Trophoblast cell (in vitro differentiated cells and primary cell): ENCODE measurements around the gene TRPM8.

Experiments used
- DNase-seq, 2 donors: peaks; one replicate each; pipeline ENCODE4 v3.0.0-alpha.2; 2016
- H2AFZ ChIP-seq: 2 replicates; pipeline ENCODE4 v1.6.1; 2013; ENCODE audit warnings: low read length, moderate library complexity, mild to moderate bottlenecking; ENCODE audit not compliant: insufficient read depth, poor library complexity
- H2AK5ac ChIP-seq: 2 replicates; pipeline ENCODE4 v1.6.1; 2013; ENCODE audit warnings: mild to moderate bottlenecking, low read length
- H2BK120ac ChIP-seq: 2 replicates; pipeline ENCODE4 v1.6.1; 2013; ENCODE audit warnings: low read length, mild to moderate bottlenecking, moderate library complexity; ENCODE audit not compliant: insufficient read depth, poor library complexity
- H2BK12ac ChIP-seq: 2 replicates; pipeline ENCODE4 v1.6.1; 2013; ENCODE audit warnings: mild to moderate bottlenecking, low read length, moderate library complexity
- H2BK5ac ChIP-seq: 2 replicates; pipeline ENCODE4 v1.6.1; 2013; ENCODE audit warnings: low read length, low read depth, moderate library complexity, mild to moderate bottlenecking; ENCODE audit not compliant: poor library complexity
- H3K14ac ChIP-seq: 2 replicates; pipeline ENCODE4 v1.6.1; 2013; ENCODE audit warnings: mild to moderate bottlenecking, low read length
- H3K18ac ChIP-seq: 2 replicates; pipeline ENCODE4 v1.6.1; 2013; ENCODE audit warnings: mild to moderate bottlenecking, low read length
- H3K23ac ChIP-seq: 2 replicates; pipeline ENCODE4 v1.6.1; 2013; ENCODE audit warnings: low read length
- H3K27ac ChIP-seq: 2 replicates; pipeline ENCODE4 v1.5.1; 2013; ENCODE audit warnings: low read depth, mild to moderate bottlenecking, inconsistent platforms, low read length, moderate library complexity
- H3K27me3 ChIP-seq: 2 replicates; pipeline ENCODE4 v1.6.1; 2013; ENCODE audit warnings: inconsistent platforms, mild to moderate bottlenecking, low read length, moderate library complexity; ENCODE audit not compliant: insufficient read depth
- H3K36me3 ChIP-seq, 2 experiments: 1 replicate in 1 of 2; 2 replicates in 1 of 2; pipeline ENCODE4 v1.6.1; 2013; ENCODE audit warnings: low read length in 2 of 2, mild to moderate bottlenecking in 2 of 2, moderate library complexity in 1 of 2; ENCODE audit not compliant: insufficient read depth in 2 of 2, control insufficient read depth in 1 of 2
- H3K4ac ChIP-seq: 2 replicates; pipeline ENCODE4 v1.6.1; 2013; ENCODE audit warnings: low read depth, mild to moderate bottlenecking, low read length, moderate library complexity
- H3K4me1 ChIP-seq, 2 experiments: 1 replicate in 1 of 2; 2 replicates in 1 of 2; pipeline ENCODE4 v1.6.1; 2013; ENCODE audit warnings: low read length in 2 of 2, mild to moderate bottlenecking in 2 of 2, moderate library complexity in 1 of 2; ENCODE audit not compliant: insufficient read depth in 2 of 2, control insufficient read depth in 1 of 2
- H3K4me2 ChIP-seq: 2 replicates; pipeline ENCODE4 v1.6.1; 2013; ENCODE audit warnings: inconsistent platforms, mild to moderate bottlenecking, low read length, moderate library complexity
- H3K4me3 ChIP-seq: 2 replicates; pipeline ENCODE4 v1.5.1; 2013; ENCODE audit warnings: mild to moderate bottlenecking, low read depth, low read length, inconsistent platforms
- H3K79me1 ChIP-seq: one replicate; pipeline ENCODE4 v1.6.1; 2013; ENCODE audit warnings: low read length
- H3K79me2 ChIP-seq: 2 replicates; pipeline ENCODE4 v1.6.1; 2013; ENCODE audit warnings: low read length, mild to moderate bottlenecking; ENCODE audit not compliant: control insufficient read depth, insufficient read depth, poor library complexity
- H3K9ac ChIP-seq: 2 replicates; pipeline ENCODE4 v1.6.1; 2013; ENCODE audit warnings: mild to moderate bottlenecking, low read length
- H3K9me3 ChIP-seq: 2 replicates; pipeline ENCODE4 v1.6.1; 2013; ENCODE audit warnings: low read depth, mild to moderate bottlenecking, control low read depth, inconsistent platforms, low read length; ENCODE audit not compliant: insufficient read depth
- H4K12ac ChIP-seq: 2 replicates; pipeline ENCODE4 v1.6.1; 2013; ENCODE audit warnings: low read depth, mild to moderate bottlenecking, low read length, moderate library complexity
- H4K8ac ChIP-seq: 2 replicates; pipeline ENCODE4 v1.6.1; 2013; ENCODE audit warnings: low read depth, mild to moderate bottlenecking, low read length, moderate library complexity
- H4K91ac ChIP-seq: one replicate; pipeline ENCODE4 v1.6.1; 2013; ENCODE audit warnings: low read depth, mild to moderate bottlenecking, low read length, moderate library complexity
- WGBS: extraction: QIAGEN DNeasy Blood & Tissue Kit; methylation state at CpG from one replicate; pipeline ENCODE4 v1.1.7; 2013; ENCODE audit warnings: missing lambda C conversion rate; ENCODE audit not compliant: insufficient read length, insufficient coverage; ENCODE audit errors: extremely low coverage; 5-methylcytosine and 5-hydroxymethylcytosine counted together

The TRPM8 gene

GRCh38 chr2:233992513-233993217, 75.5 kb downstream of the TRPM8 start:
- Histone ChIP-seq H3K4me3 (no peak overlapping the region), H3K9ac (no peak overlapping the region), H3K27me3 (no peaks in the 10 kb centered on the region), H3K23ac (no peak overlapping the region), H2BK120ac (no peak overlapping the region), H2BK5ac (no peak overlapping the region), H4K12ac (no peak overlapping the region), H4K91ac (no peak overlapping the region), H4K8ac (no peak overlapping the region), H3K79me2 (no peaks in the 10 kb centered on the region), H3K14ac (no peak overlapping the region), H2AK5ac (no peak overlapping the region), H3K27ac (no peak overlapping the region), H3K4me1 (no peaks in the 10 kb centered on the region), H2AFZ (no peak overlapping the region), H3K36me3 (no peaks in the 10 kb centered on the region), H3K4me2 (no peak overlapping the region), H3K9me3 (peaks cover 6% of the 10 kb centered on the region), H3K18ac (no peak overlapping the region), H3K4ac (no peak overlapping the region), H3K79me1 (no peaks in the 10 kb centered on the region), H2BK12ac (no peak overlapping the region)
- no peak for DNase-seq
- no CpG with 5 or more reads among the region's 7 CpGs for WGBS

GRCh38 chr2:233993461-233993860, 76.3 kb downstream of the TRPM8 start:
- no peak overlapping the region for H3K14ac ChIP-seq
- H3K4me2 ChIP-seq = no peak overlapping the region
- peaks cover 8% of the 10 kb centered on the region for H3K9me3 ChIP-seq
- H2BK5ac ChIP-seq = no peak overlapping the region
- DNase-seq = no peak
- no peak overlapping the region for H3K27ac ChIP-seq
- H3K4me3 ChIP-seq = no peak overlapping the region
- no peak overlapping the region for H2BK12ac ChIP-seq
- H2AK5ac ChIP-seq = no peak overlapping the region
- H3K18ac ChIP-seq = no peak overlapping the region
- no peak overlapping the region for H4K12ac ChIP-seq
- H3K36me3 ChIP-seq = no peaks in the 10 kb centered on the region
- H2BK120ac ChIP-seq = no peak overlapping the region
- H3K4me1 ChIP-seq = no peaks in the 10 kb centered on the region
- H3K27me3 ChIP-seq = no peaks in the 10 kb centered on the region
- H3K9ac ChIP-seq = no peak overlapping the region
- WGBS = no CpG with 5 or more reads among the region's 1 CpG
- no peaks in the 10 kb centered on the region for H3K79me2 ChIP-seq
- H2AFZ ChIP-seq = no peak overlapping the region
- no peaks in the 10 kb centered on the region for H3K79me1 ChIP-seq
- no peak overlapping the region for H4K91ac ChIP-seq
- no peak overlapping the region for H4K8ac ChIP-seq
- no peak overlapping the region for H3K23ac ChIP-seq
- no peak overlapping the region for H3K4ac ChIP-seq

GRCh38 chr2:233994151-233994550, 77.0 kb downstream of the TRPM8 start:
- Histone ChIP-seq H3K23ac (no peak overlapping the region), H3K9ac (no peak overlapping the region), H2BK12ac (no peak overlapping the region), H3K27ac (no peak overlapping the region), H3K18ac (no peak overlapping the region), H3K14ac (no peak overlapping the region), H3K4me3 (no peak overlapping the region), H2BK5ac (no peak overlapping the region), H3K27me3 (no peaks in the 10 kb centered on the region), H4K91ac (no peak overlapping the region), H2BK120ac (no peak overlapping the region), H3K4me1 (no peaks in the 10 kb centered on the region), H3K4me2 (no peak overlapping the region), H3K79me2 (no peaks in the 10 kb centered on the region), H4K8ac (no peak overlapping the region), H3K9me3 (peaks cover 8% of the 10 kb centered on the region), H2AFZ (no peak overlapping the region), H2AK5ac (no peak overlapping the region), H3K36me3 (no peaks in the 10 kb centered on the region), H4K12ac (no peak overlapping the region), H3K4ac (no peak overlapping the region), H3K79me1 (no peaks in the 10 kb centered on the region)
- DNase-seq = no peak
- no CpG with 5 or more reads among the region's 5 CpGs for WGBS

- Histone ChIP-seq H3K27me3 (no peaks in the 10 kb centered on the region), H4K8ac (no peak overlapping the region), H3K4ac (no peak overlapping the region), H4K12ac (no peak overlapping the region), H2BK120ac (no peak overlapping the region), H2BK12ac (no peak overlapping the region), H3K79me1 (no peaks in the 10 kb centered on the region), H2AK5ac (no peak overlapping the region), H3K9ac (no peak overlapping the region), H3K4me2 (no peak overlapping the region), H3K36me3 (no peaks in the 10 kb centered on the region), H3K18ac (no peak overlapping the region), H3K27ac (no peak overlapping the region), H3K9me3 (peaks cover 8% of the 10 kb centered on the region), H3K14ac (no peak overlapping the region), H3K79me2 (no peaks in the 10 kb centered on the region), H2BK5ac (no peak overlapping the region), H4K91ac (no peak overlapping the region), H3K4me3 (no peak overlapping the region), H3K4me1 (no peaks in the 10 kb centered on the region), H2AFZ (no peak overlapping the region), H3K23ac (no peak overlapping the region)
- no peak for DNase-seq
- no CpG with 5 or more reads among the region's 5 CpGs for WGBS
Observed at GRCh38 chr2:233996000-233996399, 78.8 kb downstream of the TRPM8 start.
